ENCODE results near the gene DNMT3A. TPM values are rescaled to one million over a fixed set of nuclear protein-coding genes. Genes with fewer than 3 reads are reported as not detected.

The DNMT3A gene
- polyA plus RNA-seq (2012; ENCODE audit: low read depth, missing spikeins) = 35.0 TPM

GRCh38 chr2:25341753-25342371 lies at the start of gene DNMT3A:
Gene DNMT3A (minus strand): TSS chr2:25341925. CDS start chr2:25313984, 27,941 bp downstream.
- peak; percentile 81 for FAIRE-seq
- DNase-seq (ENCODE audit: insufficient read length, low spot score) = peak; percentile 73
- TF ChIP-seq TAF1 (IDR thresholded peaks at IDR 0.05; ENCODE audit: low read depth, low read length) (no peak), SPI1 (IDR thresholded peaks at IDR 0.05; ENCODE audit: low read depth, low read length) (no peak), POLR2A (IDR thresholded peaks at IDR 0.05; ENCODE audit: low read depth, low read length) (no peak), PAX5 (IDR thresholded peaks at IDR 0.05; ENCODE audit: insufficient read depth, low read length, severe bottlenecking) (no peak), POU2F2 (IDR thresholded peaks at IDR 0.05; ENCODE audit: low read depth, low read length) (no peak), POLR2AphosphoS5 (IDR thresholded peaks at IDR 0.05; ENCODE audit: low read depth, low read length) (no peak)

GRCh38 chr2:25389161-25389560 lies 47.4 kb upstream of the DNMT3A start:
- DNase-seq (ENCODE audit: insufficient read length, low spot score) = no peak

GRCh38 chr2:25388491-25388890 lies 46.8 kb upstream of the DNMT3A start:
- peak; percentile 85 for FAIRE-seq
- no peak for TF ChIP-seq TAF1 (IDR thresholded peaks at IDR 0.05; ENCODE audit: low read depth, low read length)
- TF ChIP-seq POLR2A (IDR thresholded peaks at IDR 0.05; ENCODE audit: low read depth, low read length) = no peak
- TF ChIP-seq POLR2AphosphoS5 (IDR thresholded peaks at IDR 0.05; ENCODE audit: low read depth, low read length) = no peak
- TF ChIP-seq POU2F2 (IDR thresholded peaks at IDR 0.05; ENCODE audit: low read depth, low read length) = no peak
- TF ChIP-seq PAX5 (IDR thresholded peaks at IDR 0.05; ENCODE audit: insufficient read depth, low read length, severe bottlenecking) = no peak
- no peak for TF ChIP-seq SPI1 (IDR thresholded peaks at IDR 0.05; ENCODE audit: low read depth, low read length)
- DNase-seq (ENCODE audit: insufficient read length, low spot score) = peak; percentile 54

More at GRCh38 chr2:25389161-25389560, 47.4 kb upstream of the DNMT3A start:
- no peak for TF ChIP-seq POLR2AphosphoS5 (IDR thresholded peaks at IDR 0.05; ENCODE audit: low read depth, low read length)
- TF ChIP-seq PAX5 (IDR thresholded peaks at IDR 0.05; ENCODE audit: insufficient read depth, low read length, severe bottlenecking) = no peak
- TF ChIP-seq TAF1 (IDR thresholded peaks at IDR 0.05; ENCODE audit: low read depth, low read length) = no peak
- no peak for TF ChIP-seq POU2F2 (IDR thresholded peaks at IDR 0.05; ENCODE audit: low read depth, low read length)
- TF ChIP-seq POLR2A (IDR thresholded peaks at IDR 0.05; ENCODE audit: low read depth, low read length) = no peak
- no peak for TF ChIP-seq SPI1 (IDR thresholded peaks at IDR 0.05; ENCODE audit: low read depth, low read length)
- FAIRE-seq = no peak

GRCh38 chr2:25387876-25388449 lies 46.2 kb upstream of the DNMT3A start:
- TF ChIP-seq POLR2A (IDR thresholded peaks at IDR 0.05; ENCODE audit: low read depth, low read length) (no peak), POLR2AphosphoS5 (IDR thresholded peaks at IDR 0.05; ENCODE audit: low read depth, low read length) (no peak)
- FAIRE-seq (no peak), DNase-seq (ENCODE audit: insufficient read length, low spot score) (no peak)

GRCh38 chr2:25386971-25387875 lies 45.5 kb upstream of the DNMT3A start:
- no peak for DNase-seq (ENCODE audit: insufficient read length, low spot score)
- TF ChIP-seq POLR2A (IDR thresholded peaks at IDR 0.05; ENCODE audit: low read depth, low read length) (no peak), TAF1 (IDR thresholded peaks at IDR 0.05; ENCODE audit: low read depth, low read length) (no peak), PAX5 (IDR thresholded peaks at IDR 0.05; ENCODE audit: insufficient read depth, low read length, severe bottlenecking) (no peak), SPI1 (IDR thresholded peaks at IDR 0.05; ENCODE audit: low read depth, low read length) (no peak), POLR2AphosphoS5 (IDR thresholded peaks at IDR 0.05; ENCODE audit: low read depth, low read length) (no peak), POU2F2 (IDR thresholded peaks at IDR 0.05; ENCODE audit: low read depth, low read length) (no peak)
- no peak for FAIRE-seq

GRCh38 chr2:25385910-25386309 lies 44.2 kb upstream of the DNMT3A start:
- no peak for TF ChIP-seq PAX5 (IDR thresholded peaks at IDR 0.05; ENCODE audit: insufficient read depth, low read length, severe bottlenecking)
- no peak for TF ChIP-seq POLR2A (IDR thresholded peaks at IDR 0.05; ENCODE audit: low read depth, low read length)
- TF ChIP-seq TAF1 (IDR thresholded peaks at IDR 0.05; ENCODE audit: low read depth, low read length) = no peak
- TF ChIP-seq POU2F2 (IDR thresholded peaks at IDR 0.05; ENCODE audit: low read depth, low read length) = no peak
- no peak for TF ChIP-seq SPI1 (IDR thresholded peaks at IDR 0.05; ENCODE audit: low read depth, low read length)
- no peak for TF ChIP-seq POLR2AphosphoS5 (IDR thresholded peaks at IDR 0.05; ENCODE audit: low read depth, low read length)
- FAIRE-seq = no peak

GRCh38 chr2:25383806-25384205 lies 42.1 kb upstream of the DNMT3A start:
- FAIRE-seq (no peak), DNase-seq (ENCODE audit: insufficient read length, low spot score) (no peak)
- no peak for TF ChIP-seq POLR2AphosphoS5 (IDR thresholded peaks at IDR 0.05; ENCODE audit: low read depth, low read length)
- no peak for TF ChIP-seq SPI1 (IDR thresholded peaks at IDR 0.05; ENCODE audit: low read depth, low read length)
- TF ChIP-seq PAX5 (IDR thresholded peaks at IDR 0.05; ENCODE audit: insufficient read depth, low read length, severe bottlenecking) = no peak

More at GRCh38 chr2:25385910-25386309, 44.2 kb upstream of the DNMT3A start:
- DNase-seq (ENCODE audit: insufficient read length, low spot score) = no peak

GRCh38 chr2:25381502-25381901 lies 39.8 kb upstream of the DNMT3A start:
- FAIRE-seq (no peak), DNase-seq (ENCODE audit: insufficient read length, low spot score) (no peak)
- TF ChIP-seq POU2F2 (IDR thresholded peaks at IDR 0.05; ENCODE audit: low read depth, low read length) = no peak

GRCh38 chr2:25380586-25381375 lies 39.1 kb upstream of the DNMT3A start:
- FAIRE-seq = peak; percentile 51
- TF ChIP-seq PAX5 (IDR thresholded peaks at IDR 0.05; ENCODE audit: insufficient read depth, low read length, severe bottlenecking) (no peak), POLR2A (IDR thresholded peaks at IDR 0.05; ENCODE audit: low read depth, low read length) (no peak), POLR2AphosphoS5 (IDR thresholded peaks at IDR 0.05; ENCODE audit: low read depth, low read length) (no peak), POU2F2 (IDR thresholded peaks at IDR 0.05; ENCODE audit: low read depth, low read length) (no peak), TAF1 (IDR thresholded peaks at IDR 0.05; ENCODE audit: low read depth, low read length) (no peak), SPI1 (IDR thresholded peaks at IDR 0.05; ENCODE audit: low read depth, low read length) (no peak)
- DNase-seq (ENCODE audit: insufficient read length, low spot score) = no peak

Measured in GM12891 (cell line).